H9 (cell line): Measurements from ENCODE around the gene CSAD. TPM values are rescaled to one million over a fixed set of nuclear protein-coding genes. Genes with fewer than 3 reads are reported as not detected.

ENCODE experiments used
- DNase-seq: peaks from one replicate; pipeline ENCODE4 v3.0.0-alpha.2; 2017
- H2AFZ ChIP-seq: one replicate; pipeline ENCODE4 v1.6.1; 2013; ENCODE audit warnings: mild to moderate bottlenecking, low read length, control low read depth, moderate library complexity
- H2AK5ac ChIP-seq: 2 replicates; pipeline ENCODE4 v1.6.1; 2013; ENCODE audit warnings: low read length, control low read depth, mixed read lengths; ENCODE audit not compliant: insufficient read length
- H2BK120ac ChIP-seq: one replicate; pipeline ENCODE4 v1.6.1; 2013; ENCODE audit warnings: low read depth, mild to moderate bottlenecking, low read length, control low read depth, inconsistent platforms; ENCODE audit not compliant: poor library complexity, severe bottlenecking
- H2BK12ac ChIP-seq: 2 replicates; pipeline ENCODE4 v1.6.1; 2013; ENCODE audit warnings: low read length, control low read depth, mixed read lengths, low read depth; ENCODE audit not compliant: insufficient read length
- H2BK15ac ChIP-seq: 2 replicates; pipeline ENCODE4 v1.6.1; 2013; ENCODE audit warnings: low read depth, low read length, control low read depth
- H2BK20ac ChIP-seq: one replicate; pipeline ENCODE4 v1.6.1; 2013; ENCODE audit warnings: low read depth, mild to moderate bottlenecking, low read length, control low read depth, inconsistent platforms; ENCODE audit not compliant: poor library complexity, severe bottlenecking
- H2BK5ac ChIP-seq: 2 replicates; pipeline ENCODE4 v1.6.1; 2013; ENCODE audit warnings: low read length, control low read depth, mixed read lengths; ENCODE audit not compliant: insufficient read length
- H3K14ac ChIP-seq: 2 replicates; pipeline ENCODE4 v1.6.1; 2013; ENCODE audit warnings: low read length, control low read depth; ENCODE audit not compliant: insufficient read depth
- H3K18ac ChIP-seq: 2 replicates; pipeline ENCODE4 v1.6.1; 2013; ENCODE audit warnings: low read depth, mild to moderate bottlenecking, mixed read lengths, low read length, control low read depth; ENCODE audit not compliant: insufficient read length
- H3K23ac ChIP-seq: 2 replicates; pipeline ENCODE4 v1.6.1; 2013; ENCODE audit warnings: low read length, control low read depth, mixed read lengths, low read depth; ENCODE audit not compliant: insufficient read length
- H3K23me2 ChIP-seq: 2 replicates; pipeline ENCODE4 v1.6.1; 2013; ENCODE audit warnings: low read depth, mild to moderate bottlenecking, mixed read lengths, low read length, control low read depth; ENCODE audit not compliant: insufficient read length, poor library complexity, severe bottlenecking
- H3K27ac ChIP-seq: 2 replicates; pipeline ENCODE4 v1.5.1; 2013; ENCODE audit warnings: low read length, control low read depth, mixed read lengths, low read depth; ENCODE audit not compliant: insufficient read length
- H3K27me3 ChIP-seq: 2 replicates; pipeline ENCODE4 v1.6.1; 2013; ENCODE audit warnings: low read length, control low read depth, inconsistent platforms; ENCODE audit not compliant: insufficient read depth
- H3K4ac ChIP-seq: 2 replicates; pipeline ENCODE4 v1.6.1; 2013; ENCODE audit warnings: low read depth, mild to moderate bottlenecking, control low read depth, inconsistent platforms, low read length, moderate library complexity
- H3K4me1 ChIP-seq: 2 replicates; pipeline ENCODE4 v1.6.1; 2013; ENCODE audit warnings: low read length, control low read depth, inconsistent platforms; ENCODE audit not compliant: insufficient read depth
- H3K4me2 ChIP-seq: 2 replicates; pipeline ENCODE4 v1.6.1; 2013; ENCODE audit warnings: low read length, control low read depth, mixed read lengths; ENCODE audit not compliant: insufficient read length, insufficient read depth
- H3K56ac ChIP-seq: 2 replicates; pipeline ENCODE4 v1.6.1; 2013; ENCODE audit warnings: low read depth, mild to moderate bottlenecking, mixed read lengths, low read length, control low read depth; ENCODE audit not compliant: insufficient read length
- H3K79me1 ChIP-seq: 2 replicates; pipeline ENCODE4 v1.6.1; 2013; ENCODE audit warnings: low read depth, mild to moderate bottlenecking, moderate library complexity, low read length, control low read depth, inconsistent platforms; ENCODE audit not compliant: insufficient read depth, poor library complexity, severe bottlenecking
- H3K79me2 ChIP-seq: 2 replicates; pipeline ENCODE4 v1.6.1; 2013; ENCODE audit warnings: low read length, control low read depth, inconsistent platforms; ENCODE audit not compliant: insufficient read depth
- H3K9ac ChIP-seq: 2 replicates; pipeline ENCODE4 v1.6.1; 2013; ENCODE audit warnings: low read length, control low read depth, mixed read lengths; ENCODE audit not compliant: insufficient read length; ENCODE audit errors: extremely low read depth
- H3K9me3 ChIP-seq: one replicate; pipeline ENCODE4 v1.6.1; 2013; ENCODE audit warnings: low read depth, low read length, inconsistent platforms; ENCODE audit not compliant: control insufficient read depth
- H3T11ph ChIP-seq: one replicate; pipeline ENCODE4 v1.6.1; 2013; ENCODE audit warnings: mild to moderate bottlenecking, low read length, control low read depth, inconsistent platforms
- H4K20me1 ChIP-seq: one replicate; pipeline ENCODE4 v1.6.1; 2013; ENCODE audit not compliant: control insufficient read depth, insufficient read length, insufficient read depth
- H4K5ac ChIP-seq: 2 replicates; pipeline ENCODE4 v1.6.1; 2013; ENCODE audit warnings: low read depth, mild to moderate bottlenecking, mixed read lengths, low read length, control low read depth; ENCODE audit not compliant: insufficient read length
- H4K8ac ChIP-seq: replicated peaks from 2 replicates; pipeline ENCODE4 v1.6.1; 2013; ENCODE audit warnings: low read length, control low read depth, mixed read lengths, low read depth; ENCODE audit not compliant: insufficient read length
- H4K91ac ChIP-seq: 2 replicates; pipeline ENCODE4 v1.6.1; 2013; ENCODE audit warnings: low read depth, mild to moderate bottlenecking, moderate library complexity, mixed read lengths, low read length, control low read depth; ENCODE audit not compliant: insufficient read length
- H3K27ac Mint-ChIP-seq, 3 experiments: 2 replicates in 2 of 3; 3 replicates in 1 of 3; pipeline ENCODE4 v1.8.0; 2020 to 2021; ENCODE audit warnings: mixed read lengths in 3 of 3, mild to moderate bottlenecking in 1 of 3, moderate library complexity in 1 of 3
- H3K27me3 Mint-ChIP-seq: 2 replicates; pipeline ENCODE4 v1.8.0; 2021; ENCODE audit warnings: low read depth, mild to moderate bottlenecking, moderate library complexity, mixed read lengths
- H3K36me3 Mint-ChIP-seq, 3 experiments: 2 replicates in 2 of 3; 3 replicates in 1 of 3; pipeline ENCODE4 v1.8.0; 2020 to 2021; ENCODE audit warnings: low read depth in 3 of 3, mixed read lengths in 3 of 3; ENCODE audit not compliant: insufficient read depth in 1 of 3
- H3K4me1 Mint-ChIP-seq, 2 experiments: 2 replicates each; pipeline ENCODE4 v1.8.0; 2020; ENCODE audit warnings: mixed read lengths in 2 of 2
- H3K4me3 Mint-ChIP-seq, 2 experiments: 2 replicates in 1 of 2; 3 replicates in 1 of 2; pipeline ENCODE4 v1.8.0; 2020 to 2021; ENCODE audit warnings: mild to moderate bottlenecking in 2 of 2, mixed read lengths in 2 of 2, moderate library complexity in 1 of 2
- H3K9me3 Mint-ChIP-seq, 2 experiments: 2 replicates in 1 of 2; 3 replicates in 1 of 2; pipeline ENCODE4 v1.8.0; 2020; ENCODE audit warnings: mild to moderate bottlenecking in 2 of 2, mixed read lengths in 2 of 2, moderate library complexity in 1 of 2
- CTCF ChIP-seq: fragments of 200-600 bp; sonication (generic); conservative IDR thresholded peaks from 3 replicates; pipeline ENCODE4 v1.8.0; 2021; ENCODE audit warnings: antibody characterized with exemption, mild to moderate bottlenecking
- WGBS: extraction: QIAGEN DNeasy Blood & Tissue Kit; methylation state at CpG from one replicate; pipeline ENCODE4 v1.1.7; 2013; ENCODE audit warnings: missing lambda C conversion rate, low lambda C conversion rate, mixed read lengths; ENCODE audit not compliant: insufficient read length; ENCODE audit errors: extremely low coverage; 5-methylcytosine and 5-hydroxymethylcytosine counted together
- total RNA-seq: library from RNA; stranded (reverse); gene quantifications from 2 replicates; pipeline ENCODE4 v1.2.1, GENCODE V29; 2021

The CSAD gene
- total RNA-seq, 1 experiment from 2014 or later: 7.4 TPM

GRCh38 chr12:53147181-53147580 is 33.5 kb downstream of the CSAD start:
- Histone ChIP-seq H2BK15ac (no peak overlapping the region), H3K4ac (no peak overlapping the region), H2BK20ac (no peak overlapping the region), H2BK12ac (no peak overlapping the region), H4K5ac (no peak overlapping the region), H4K20me1 (no peaks in the 10 kb centered on the region), H3T11ph (no peak overlapping the region), H3K56ac (no peak overlapping the region), H4K8ac (no peak overlapping the region), H3K27ac (no peak overlapping the region), H3K23me2 (no peaks in the 10 kb centered on the region), H3K27me3 (no peaks in the 10 kb centered on the region), H3K9ac (no peak overlapping the region), H3K4me2 (no peak overlapping the region), H2BK120ac (no peak overlapping the region), H4K91ac (no peak overlapping the region), H3K79me1 (no peaks in the 10 kb centered on the region), H3K14ac (no peak overlapping the region), H3K79me2 (no peaks in the 10 kb centered on the region), H2AFZ (no peak overlapping the region), H2AK5ac (no peak overlapping the region), H2BK5ac (no peak overlapping the region), H3K18ac (no peak overlapping the region), H3K4me1 (no peaks in the 10 kb centered on the region; the same call in 1 of the 2 replicates), H3K9me3 (no peaks in the 10 kb centered on the region), H3K23ac (no peak overlapping the region)
- Mint-ChIP-seq H3K36me3 (no peaks in the 10 kb centered on the region), H3K27ac (no peak overlapping the region), H3K9me3 (no peaks in the 10 kb centered on the region), H3K4me3 (no peak overlapping the region), H3K27me3 (peaks cover 24% of the 10 kb centered on the region), H3K4me1 (peaks cover 0 to 4% of the 10 kb centered on the region in 2 experiments; a peak in 2 of 4 replicates)
- DNase-seq: no peak
- TF ChIP-seq CTCF: no peak
- no CpG with 5 or more reads among the region's 5 CpGs for WGBS
